ENCODE results near the gene S100A1. TPM values are rescaled to one million over a fixed set of nuclear protein-coding genes. Genes with fewer than 3 reads are reported as not detected.

The S100A1 gene
- total and polyA plus RNA-seq, 10 of the 15 experiments (the other 5 are each of a cell fraction or from before 2014, with no cell fraction given) = 0.13 to 0.29 TPM; not detected in 8

GRCh38 chr1:153616144-153616916 is 11.9 kb upstream of the S100A1 start, which contains the start of gene S100A14:
S100A14 (minus strand) TSS chr1:153616325; CDS start chr1:153615858, 467 bp downstream.
- FAIRE-seq = peak; percentile 38
- RAD21 ChIA-PET (ENCODE audit: unreplicated experiment) = interaction anchor here (0.6 to 6.2 kb wide), 9 partner anchors 11 to 106 kb away, joined by 3 to 60 read pairs (median 5); partner anchors contain the start of genes CHTOP and S100A13
- Histone ChIP-seq H3K27me3 (replicated peaks in 1 of 2; ENCODE audit: control insufficient read depth in 2 of 2, insufficient read depth in 2 of 2, low read length in 1 of 2) (no peaks in the 10 kb centered on the region), H3K9me3 (replicated peaks; ENCODE audit: control insufficient read depth, insufficient read depth, low read length) (no peaks in the 10 kb centered on the region), H3K9ac (ENCODE audit: control insufficient read depth, insufficient read depth, low read length) (no peak within 1 kb of the TSS), H3K36me3 (ENCODE audit: control insufficient read depth in 2 of 2, insufficient read depth in 2 of 2, low read length in 1 of 2) (no peaks in the 10 kb centered on the region), H2AFZ (ENCODE audit: control insufficient read depth, low read depth, low read length) (peak within 1 kb of the TSS; percentile 48), H3K79me2 (ENCODE audit: control insufficient read depth, insufficient read depth, low read length) (no peaks in the 10 kb centered on the region), H3K4me2 (ENCODE audit: control insufficient read depth, insufficient read depth) (peak within 1 kb of the TSS; percentile 17; the same call in 1 of the 2 replicates), H3K4me3 (no peak within 1 kb of the TSS), H3K4me1 (ENCODE audit: control insufficient read depth, insufficient read depth, low read length) (peaks cover 14% of the 10 kb centered on the region), H4K20me1 (ENCODE audit: control insufficient read depth, insufficient read depth) (no peaks in the 10 kb centered on the region), H3K27ac (ENCODE audit: control insufficient read depth, insufficient read depth) (no peak within 1 kb of the TSS; the same call in 1 of the 2 replicates)
- no peak for DNase-seq (ENCODE audit: low read depth, low spot score)
- ATAC-seq = peak; percentile 50
- SMC1A ChIA-PET (ENCODE audit: uncharacterized antibody, unreplicated experiment) = interaction anchor here (0.7 to 5.0 kb wide), 12 partner anchors 9 to 96 kb away, joined by 3 to 36 read pairs (median 4); partner anchors contain the start of genes S100A1 and S100A13
- POLR2A ChIA-PET = interaction anchor here (1.3 to 1.4 kb wide), 2 partner anchors 10 to 18 kb away, joined by 4 to 5 read pairs; partner anchors contain the start of gene CHTOP
- CTCF ChIA-PET = interaction anchor here (0.8 to 7.8 kb wide), 13 partner anchors 12 to 371 kb away, joined by 3 to 106 read pairs (median 6); partner anchors contain the start of genes S100A1 and S100A13
- WGBS (ENCODE audit: insufficient coverage, insufficient replicate concordance, low lambda C conversion rate, missing lambda C conversion rate) = 40% methylated on average over 10 of the region's 10 CpGs
- intact Hi-C loops (cut with micrococcal nuclease; ENCODE audit: unreplicated experiment) = loop anchor here (2.0 kb wide), 1 partner anchor 106 kb away; no protein-coding TSS in a partner anchor
- in situ Hi-C loops (cut with MboI) = no loop called here
- no TSS peak for BruUV-seq (replicated peaks)
- TF ChIP-seq, protein P1, sequence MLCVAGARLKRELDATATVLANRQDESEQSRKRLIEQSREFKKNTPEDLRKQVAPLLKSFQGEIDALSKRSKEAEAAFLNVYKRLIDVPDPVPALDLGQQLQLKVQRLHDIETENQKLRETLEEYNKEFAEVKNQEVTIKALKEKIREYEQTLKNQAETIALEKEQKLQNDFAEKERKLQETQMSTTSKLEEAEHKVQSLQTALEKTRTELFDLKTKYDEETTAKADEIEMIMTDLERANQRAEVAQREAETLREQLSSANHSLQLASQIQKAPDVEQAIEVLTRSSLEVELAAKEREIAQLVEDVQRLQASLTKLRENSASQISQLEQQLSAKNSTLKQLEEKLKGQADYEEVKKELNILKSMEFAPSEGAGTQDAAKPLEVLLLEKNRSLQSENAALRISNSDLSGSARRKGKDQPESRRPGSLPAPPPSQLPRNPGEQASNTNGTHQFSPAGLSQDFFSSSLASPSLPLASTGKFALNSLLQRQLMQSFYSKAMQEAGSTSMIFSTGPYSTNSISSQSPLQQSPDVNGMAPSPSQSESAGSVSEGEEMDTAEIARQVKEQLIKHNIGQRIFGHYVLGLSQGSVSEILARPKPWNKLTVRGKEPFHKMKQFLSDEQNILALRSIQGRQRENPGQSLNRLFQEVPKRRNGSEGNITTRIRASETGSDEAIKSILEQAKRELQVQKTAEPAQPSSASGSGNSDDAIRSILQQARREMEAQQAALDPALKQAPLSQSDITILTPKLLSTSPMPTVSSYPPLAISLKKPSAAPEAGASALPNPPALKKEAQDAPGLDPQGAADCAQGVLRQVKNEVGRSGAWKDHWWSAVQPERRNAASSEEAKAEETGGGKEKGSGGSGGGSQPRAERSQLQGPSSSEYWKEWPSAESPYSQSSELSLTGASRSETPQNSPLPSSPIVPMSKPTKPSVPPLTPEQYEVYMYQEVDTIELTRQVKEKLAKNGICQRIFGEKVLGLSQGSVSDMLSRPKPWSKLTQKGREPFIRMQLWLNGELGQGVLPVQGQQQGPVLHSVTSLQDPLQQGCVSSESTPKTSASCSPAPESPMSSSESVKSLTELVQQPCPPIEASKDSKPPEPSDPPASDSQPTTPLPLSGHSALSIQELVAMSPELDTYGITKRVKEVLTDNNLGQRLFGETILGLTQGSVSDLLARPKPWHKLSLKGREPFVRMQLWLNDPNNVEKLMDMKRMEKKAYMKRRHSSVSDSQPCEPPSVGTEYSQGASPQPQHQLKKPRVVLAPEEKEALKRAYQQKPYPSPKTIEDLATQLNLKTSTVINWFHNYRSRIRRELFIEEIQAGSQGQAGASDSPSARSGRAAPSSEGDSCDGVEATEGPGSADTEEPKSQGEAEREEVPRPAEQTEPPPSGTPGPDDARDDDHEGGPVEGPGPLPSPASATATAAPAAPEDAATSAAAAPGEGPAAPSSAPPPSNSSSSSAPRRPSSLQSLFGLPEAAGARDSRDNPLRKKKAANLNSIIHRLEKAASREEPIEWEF (IDR thresholded peaks at IDR 0.05; ENCODE audit: insufficient replicate concordance, low read depth, low read length) = no peak
- TF ChIP-seq STAT1 (conservative IDR thresholded peaks at IDR 0.05) (no peak), YBX1 (IDR thresholded peaks at IDR 0.05) (no peak), ZBTB40 (IDR thresholded peaks at IDR 0.05; ENCODE audit: borderline replicate concordance) (no peak), NR2F1 (conservative IDR thresholded peaks at IDR 0.05) (0 out of 2 replicates have a peak, but pooled peaks have one; percentile 16), BHLHE40 (IDR thresholded peaks at IDR 0.05; ENCODE audit: borderline replicate concordance in 1 of 2, low read depth in 2 of 2, low read length in 1 of 2) (peak in 1 of 2 experiments; percentile 78; a peak in 2 of 4 replicates)
- TF ChIP-seq, protein P2, sequence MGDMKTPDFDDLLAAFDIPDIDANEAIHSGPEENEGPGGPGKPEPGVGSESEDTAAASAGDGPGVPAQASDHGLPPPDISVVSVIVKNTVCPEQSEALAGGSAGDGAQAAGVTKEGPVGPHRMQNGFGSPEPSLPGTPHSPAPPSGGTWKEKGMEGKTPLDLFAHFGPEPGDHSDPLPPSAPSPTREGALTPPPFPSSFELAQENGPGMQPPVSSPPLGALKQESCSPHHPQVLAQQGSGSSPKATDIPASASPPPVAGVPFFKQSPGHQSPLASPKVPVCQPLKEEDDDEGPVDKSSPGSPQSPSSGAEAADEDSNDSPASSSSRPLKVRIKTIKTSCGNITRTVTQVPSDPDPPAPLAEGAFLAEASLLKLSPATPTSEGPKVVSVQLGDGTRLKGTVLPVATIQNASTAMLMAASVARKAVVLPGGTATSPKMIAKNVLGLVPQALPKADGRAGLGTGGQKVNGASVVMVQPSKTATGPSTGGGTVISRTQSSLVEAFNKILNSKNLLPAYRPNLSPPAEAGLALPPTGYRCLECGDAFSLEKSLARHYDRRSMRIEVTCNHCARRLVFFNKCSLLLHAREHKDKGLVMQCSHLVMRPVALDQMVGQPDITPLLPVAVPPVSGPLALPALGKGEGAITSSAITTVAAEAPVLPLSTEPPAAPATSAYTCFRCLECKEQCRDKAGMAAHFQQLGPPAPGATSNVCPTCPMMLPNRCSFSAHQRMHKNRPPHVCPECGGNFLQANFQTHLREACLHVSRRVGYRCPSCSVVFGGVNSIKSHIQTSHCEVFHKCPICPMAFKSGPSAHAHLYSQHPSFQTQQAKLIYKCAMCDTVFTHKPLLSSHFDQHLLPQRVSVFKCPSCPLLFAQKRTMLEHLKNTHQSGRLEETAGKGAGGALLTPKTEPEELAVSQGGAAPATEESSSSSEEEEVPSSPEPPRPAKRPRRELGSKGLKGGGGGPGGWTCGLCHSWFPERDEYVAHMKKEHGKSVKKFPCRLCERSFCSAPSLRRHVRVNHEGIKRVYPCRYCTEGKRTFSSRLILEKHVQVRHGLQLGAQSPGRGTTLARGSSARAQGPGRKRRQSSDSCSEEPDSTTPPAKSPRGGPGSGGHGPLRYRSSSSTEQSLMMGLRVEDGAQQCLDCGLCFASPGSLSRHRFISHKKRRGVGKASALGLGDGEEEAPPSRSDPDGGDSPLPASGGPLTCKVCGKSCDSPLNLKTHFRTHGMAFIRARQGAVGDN (IDR thresholded peaks at IDR 0.05) = peak; percentile 74
